DOHH2 (cell line): ENCODE data around the gene PKHD1.

Experiments used
- H3F3A ChIP-seq: fragments of 200-600 bp; sonication (generic), shearing (Covaris generic); 2 replicates; pipeline ENCODE4 v1.6.0; 2016; ENCODE audit warnings: antibody characterized with exemption, mild to moderate bottlenecking; ENCODE audit not compliant: control insufficient read depth, insufficient read depth
- H3K27ac ChIP-seq: fragments of 200-600 bp; sonication (generic); 2 replicates; pipeline ENCODE4 v1.5.1; 2014; ENCODE audit warnings: low read depth, mild to moderate bottlenecking, low read length, moderate library complexity
- H3K27me3 ChIP-seq: fragments of 200-600 bp; sonication (generic); 2 replicates; pipeline ENCODE4 v1.6.1; 2014; ENCODE audit warnings: mild to moderate bottlenecking, low read length, mixed read lengths; ENCODE audit not compliant: control insufficient read depth
- H3K36me3 ChIP-seq: fragments of 200-600 bp; sonication (generic); 2 replicates; pipeline ENCODE4 v1.6.1; 2014; ENCODE audit warnings: mild to moderate bottlenecking, low read length, moderate library complexity, mixed read lengths; ENCODE audit not compliant: control insufficient read depth
- H3K4me1 ChIP-seq: fragments of 200-600 bp; sonication (generic); 2 replicates; pipeline ENCODE4 v1.6.1; 2014; ENCODE audit warnings: mild to moderate bottlenecking, low read length, mixed read lengths; ENCODE audit not compliant: control insufficient read depth
- H3K4me2 ChIP-seq: fragments of 200-600 bp; sonication (generic); 2 replicates; pipeline ENCODE4 v1.6.0; 2014; ENCODE audit warnings: mild to moderate bottlenecking, low read length, moderate library complexity
- H3K4me3 ChIP-seq: fragments of 200-600 bp; sonication (generic); 2 replicates; pipeline ENCODE4 v1.5.1; 2014; ENCODE audit warnings: mild to moderate bottlenecking, low read length, mixed read lengths
- H3K79me2 ChIP-seq: fragments of 200-600 bp; sonication (generic); 2 replicates; pipeline ENCODE4 v1.6.1; 2014; ENCODE audit warnings: mild to moderate bottlenecking, low read length, mixed read lengths; ENCODE audit not compliant: control insufficient read depth
- H3K9me2 ChIP-seq: fragments of 200-600 bp; sonication (generic); replicated peaks from 2 replicates; pipeline ENCODE4 v1.6.1; 2014; ENCODE audit warnings: mild to moderate bottlenecking, low read length, mixed read lengths; ENCODE audit not compliant: control insufficient read depth
- H3K9me3 ChIP-seq: fragments of 200-600 bp; sonication (generic); 2 replicates; pipeline ENCODE4 v1.6.1; 2014; ENCODE audit warnings: antibody characterized with exemption, low read length, mixed read lengths; ENCODE audit not compliant: control insufficient read depth, insufficient read depth
- H4K20me1 ChIP-seq: fragments of 200-600 bp; sonication (generic); 2 replicates; pipeline ENCODE4 v1.6.0; 2014; ENCODE audit warnings: low read depth, mild to moderate bottlenecking, antibody characterized with exemption, low read length, moderate library complexity; ENCODE audit not compliant: control insufficient read depth, insufficient read depth
- CTCF ChIP-seq: fragments of 200-600 bp; sonication (generic); IDR thresholded peaks from one replicate; pipeline ENCODE4 v1.5.1; 2014; ENCODE audit warnings: antibody characterized with exemption, mild to moderate bottlenecking, low read depth, low read length; ENCODE audit not compliant: poor library complexity, severe bottlenecking
- EZH2phosphoT487 ChIP-seq: fragments of 200-600 bp; sonication (generic); IDR thresholded peaks from 2 replicates; pipeline ENCODE4 v1.6.1; 2017; ENCODE audit warnings: borderline replicate concordance, mild to moderate bottlenecking, antibody characterized with exemption, low read length, moderate library complexity, mixed read lengths

PKHD1 gene

GRCh38 chr6:51790946-51791345 is 296.5 kb downstream of the PKHD1 start:
- Histone ChIP-seq H3K9me3 (no peaks in the 10 kb centered on the region), H3K4me2 (no peak overlapping the region), H3K36me3 (no peaks in the 10 kb centered on the region), H3K27ac (no peak overlapping the region), H3K4me3 (no peak overlapping the region), H3K27me3 (no peaks in the 10 kb centered on the region), H3K9me2 (no peaks in the 10 kb centered on the region), H3K79me2 (no peaks in the 10 kb centered on the region), H4K20me1 (no peaks in the 10 kb centered on the region), H3K4me1 (peaks cover 7% of the 10 kb centered on the region), H3F3A (no peaks in the 10 kb centered on the region)
- TF ChIP-seq CTCF, result no peak
- no peak for TF ChIP-seq EZH2phosphoT487

- H3K79me2 ChIP-seq, result no peaks in the 10 kb centered on the region
- H3K9me2 ChIP-seq, result no peaks in the 10 kb centered on the region
- no peaks in the 10 kb centered on the region for H3K36me3 ChIP-seq
- no peak overlapping the region for H3K4me3 ChIP-seq
- no peak for TF ChIP-seq CTCF
- TF ChIP-seq EZH2phosphoT487, result no peak
- H3F3A ChIP-seq, result no peaks in the 10 kb centered on the region
- no peaks in the 10 kb centered on the region for H3K9me3 ChIP-seq
- H4K20me1 ChIP-seq, result no peaks in the 10 kb centered on the region
- no peak overlapping the region for H3K27ac ChIP-seq
- H3K4me2 ChIP-seq, result no peak overlapping the region
- H3K27me3 ChIP-seq, result no peaks in the 10 kb centered on the region
- peaks cover 7% of the 10 kb centered on the region for H3K4me1 ChIP-seq
Observed at GRCh38 chr6:51788121-51788520, 299.3 kb downstream of the PKHD1 start.

- Histone ChIP-seq H3K4me3 (no peak overlapping the region), H3K9me2 (no peaks in the 10 kb centered on the region), H3K36me3 (no peaks in the 10 kb centered on the region), H3K4me2 (no peak overlapping the region), H4K20me1 (no peaks in the 10 kb centered on the region), H3F3A (no peaks in the 10 kb centered on the region), H3K27ac (no peak overlapping the region), H3K27me3 (no peaks in the 10 kb centered on the region), H3K9me3 (no peaks in the 10 kb centered on the region), H3K79me2 (no peaks in the 10 kb centered on the region), H3K4me1 (no peaks in the 10 kb centered on the region)
- TF ChIP-seq EZH2phosphoT487 (no peak), CTCF (no peak)
Observed at GRCh38 chr6:51778666-51779065, 308.7 kb downstream of the PKHD1 start.

GRCh38 chr6:51777618-51778017 is 309.8 kb downstream of the PKHD1 start:
- Histone ChIP-seq H3K27me3 (no peaks in the 10 kb centered on the region), H3K36me3 (no peaks in the 10 kb centered on the region)
- no peak for TF ChIP-seq CTCF
- TF ChIP-seq EZH2phosphoT487, result no peak

More at GRCh38 chr6:51777618-51778017, 309.8 kb downstream of the PKHD1 start:
- no peaks in the 10 kb centered on the region for H3K9me3 ChIP-seq
- H3K4me1 ChIP-seq, result no peaks in the 10 kb centered on the region
- no peak overlapping the region for H3K27ac ChIP-seq
- H3K4me3 ChIP-seq, result no peak overlapping the region
- H3F3A ChIP-seq, result no peaks in the 10 kb centered on the region
- H4K20me1 ChIP-seq, result no peaks in the 10 kb centered on the region
- no peaks in the 10 kb centered on the region for H3K79me2 ChIP-seq
- no peak overlapping the region for H3K4me2 ChIP-seq
- H3K9me2 ChIP-seq, result no peaks in the 10 kb centered on the region
